IMR-90 (cell line): ENCODE measurements around the gene STAT6. TPM values are rescaled to one million over a fixed set of nuclear protein-coding genes. Genes with fewer than 3 reads are reported as not detected.

ENCODE experiments used
- ATAC-seq: fragments of 200-7000 bp; cut with Tn5 transposase; 2 replicates; pipeline ENCODE4 v1.9.1; 2020; ENCODE audit warnings: low read depth, mild to moderate bottlenecking, moderate library complexity
- BruUV-seq: library from RNA; stranded (reverse); fragments of 400-500 nt; replicated peaks from 2 replicates; lab custom pipeline; 2021; lab: Mats Ljungman, UMichigan
- CTCF ChIA-PET: fragments of 300-600 bp; formaldehyde crosslinking; extraction: SDS; loops from one replicate; lab custom pipeline; 2021; ENCODE audit warnings: antibody characterized with exemption; lab: Yijun Ruan, JAX
- POLR2A ChIA-PET: fragments of 300-600 bp; sonication (Branson Sonifier 250); formaldehyde crosslinking; loops from one replicate; lab custom pipeline; 2022; ENCODE audit warnings: antibody characterized with exemption; ENCODE audit not compliant: unreplicated experiment; lab: Charles Lee
- DNase-seq: peaks from one replicate; pipeline ENCODE4 v3.0.0; 2013
- H2AFZ ChIP-seq: replicated peaks from 2 replicates; pipeline ENCODE3; 2013; ENCODE audit warnings: low read length, mild to moderate bottlenecking; ENCODE audit not compliant: poor library complexity
- H2AK5ac ChIP-seq: 2 replicates; pipeline ENCODE4 v1.6.1; 2013; ENCODE audit warnings: low read depth, low read length, inconsistent platforms
- H2AK9ac ChIP-seq: replicated peaks from 2 replicates; pipeline ENCODE3; 2013; ENCODE audit warnings: mild to moderate bottlenecking, low read depth, low read length, moderate library complexity; ENCODE audit not compliant: poor library complexity
- H2BK120ac ChIP-seq: 2 replicates; pipeline ENCODE4 v1.6.1; 2013; ENCODE audit warnings: low read depth, low read length, inconsistent platforms
- H2BK15ac ChIP-seq: 3 replicates; pipeline ENCODE4 v1.6.1; 2013; ENCODE audit warnings: low read depth, low read length, inconsistent platforms
- H2BK20ac ChIP-seq: 2 replicates; pipeline ENCODE4 v1.6.1; 2013; ENCODE audit warnings: low read depth, mild to moderate bottlenecking, inconsistent platforms, low read length, moderate library complexity
- H2BK5ac ChIP-seq: 2 replicates; pipeline ENCODE4 v1.6.1; 2013; ENCODE audit warnings: mild to moderate bottlenecking, low read depth, low read length, inconsistent platforms; ENCODE audit not compliant: poor library complexity, severe bottlenecking
- H3K14ac ChIP-seq: replicated peaks from 2 replicates; pipeline ENCODE4 v1.6.1; 2013; ENCODE audit warnings: low read depth, low read length, inconsistent platforms
- H3K18ac ChIP-seq: 2 replicates; pipeline ENCODE4 v1.6.1; 2013; ENCODE audit warnings: low read depth, low read length, control low read depth
- H3K23ac ChIP-seq: 2 replicates; pipeline ENCODE4 v1.6.1; 2013; ENCODE audit warnings: low read depth, low read length, inconsistent platforms
- H3K27ac ChIP-seq: 2 replicates; pipeline ENCODE4 v1.5.1; 2013; ENCODE audit warnings: mild to moderate bottlenecking, control low read depth, low read length; ENCODE audit not compliant: insufficient read depth
- H3K27me3 ChIP-seq: 2 replicates; pipeline ENCODE4 v1.6.1; 2013; ENCODE audit warnings: low read length; ENCODE audit not compliant: control insufficient read depth, insufficient read depth
- H3K36me3 ChIP-seq: 2 replicates; pipeline ENCODE4 v1.6.1; 2013; ENCODE audit warnings: low read length, mixed read lengths; ENCODE audit not compliant: control insufficient read depth, insufficient read depth
- H3K4ac ChIP-seq: 2 replicates; pipeline ENCODE4 v1.6.1; 2013; ENCODE audit warnings: low read depth, low read length, inconsistent platforms
- H3K4me1 ChIP-seq: 2 replicates; pipeline ENCODE4 v1.6.1; 2013; ENCODE audit warnings: low read length, mixed read lengths; ENCODE audit not compliant: control insufficient read depth, insufficient read depth
- H3K4me2 ChIP-seq: 2 replicates; pipeline ENCODE4 v1.6.1; 2013; ENCODE audit warnings: low read depth, mild to moderate bottlenecking, control low read depth, low read length, moderate library complexity
- H3K4me3 ChIP-seq: 2 replicates; pipeline ENCODE4 v1.5.1; 2013; ENCODE audit warnings: low read depth, mild to moderate bottlenecking, control low read depth, low read length, moderate library complexity; ENCODE audit not compliant: insufficient read depth
- H3K56ac ChIP-seq: 2 replicates; pipeline ENCODE4 v1.6.1; 2013; ENCODE audit warnings: low read length, inconsistent platforms; ENCODE audit not compliant: insufficient read depth; ENCODE audit errors: extremely low read depth
- H3K79me1 ChIP-seq, 2 experiments: 2 replicates each; pipeline ENCODE4 v1.6.1; 2013; ENCODE audit warnings: low read length in 2 of 2, inconsistent platforms in 1 of 2, low read depth in 1 of 2
- H3K9ac ChIP-seq: 2 replicates; pipeline ENCODE4 v1.6.1; 2013; ENCODE audit warnings: low read depth, low read length, control low read depth
- H3K9me1 ChIP-seq: 2 replicates; pipeline ENCODE4 v1.6.1; 2013; ENCODE audit warnings: low read length, inconsistent platforms; ENCODE audit not compliant: insufficient read depth
- H3K9me3 ChIP-seq: 2 replicates; pipeline ENCODE4 v1.6.1; 2013; ENCODE audit warnings: low read length; ENCODE audit not compliant: control insufficient read depth, insufficient read depth
- H4K20me1 ChIP-seq: 2 replicates; pipeline ENCODE4 v1.6.1; 2013; ENCODE audit warnings: low read length, inconsistent platforms; ENCODE audit not compliant: insufficient read depth
- H4K5ac ChIP-seq: 2 replicates; pipeline ENCODE4 v1.6.1; 2013; ENCODE audit warnings: mild to moderate bottlenecking, low read depth, low read length, control low read depth
- H4K8ac ChIP-seq, 2 experiments: 2 replicates each; pipeline ENCODE4 v1.6.1; 2013; ENCODE audit warnings: low read depth in 2 of 2, low read length in 2 of 2, control low read depth in 1 of 2, inconsistent platforms in 1 of 2
- H4K91ac ChIP-seq: 2 replicates; pipeline ENCODE4 v1.6.1; 2013; ENCODE audit warnings: low read depth, low read length, inconsistent platforms; ENCODE audit not compliant: insufficient read depth
- CEBPB ChIP-seq: IDR thresholded peaks from 2 replicates; pipeline ENCODE4 v1.6.1; 2012; ENCODE audit warnings: low read depth, low read length, improper control_type of control experiment
- CHD1 ChIP-seq: IDR thresholded peaks from 2 replicates; pipeline ENCODE4 v1.6.1; 2012; ENCODE audit warnings: low read depth, low read length, improper control_type of control experiment
- MXI1 ChIP-seq: IDR thresholded peaks from 2 replicates; pipeline ENCODE4 v1.6.1; 2012; ENCODE audit warnings: low read depth, mild to moderate bottlenecking, low read length, moderate library complexity, borderline replicate concordance
- RCOR1 ChIP-seq: IDR thresholded peaks from 2 replicates; pipeline ENCODE4 v1.6.1; 2012; ENCODE audit warnings: mild to moderate bottlenecking, low read length, improper control_type of control experiment; ENCODE audit not compliant: insufficient replicate concordance
- SMC3 ChIP-seq: fragments of 150-350 bp; IDR thresholded peaks from 2 replicates; pipeline ENCODE4 v1.6.1; 2016; ENCODE audit warnings: low read depth, mild to moderate bottlenecking, antibody characterized with exemption, low read length, moderate library complexity
- WGBS, 2 experiments: methylation state at CpG; one replicate each; pipeline versions ENCODE4 v1.1.5 to v1.1.7; 2013; ENCODE audit warnings: missing lambda C conversion rate in 2 of 2; ENCODE audit not compliant: insufficient read length in 1 of 2; ENCODE audit errors: extremely low coverage in 2 of 2; 5-methylcytosine and 5-hydroxymethylcytosine counted together
- dilution Hi-C: fragments of 300-500 bp; cut with HindIII; formaldehyde crosslinking; loops from one replicate; pipeline ENCODE4 v1.14.3; 2018; ENCODE audit warnings: low sequenced_read_pairs; ENCODE audit not compliant: unreplicated experiment
- in situ Hi-C: fragments of 300-500 bp; cut with MboI; formaldehyde crosslinking; loops from 3 replicates; pipeline ENCODE4 v1.14.3; 2019; ENCODE audit warnings: low sequenced_read_pairs, inconsistent platforms, mixed read lengths
- intact Hi-C: fragments of 100-400 bp; cut with micrococcal nuclease; formaldehyde crosslinking; loops from 2 replicates; pipeline ENCODE4 v1.10.0; 2022
- polyA plus RNA-seq, 3 experiments: library from polyadenylated mRNA; depleted of rRNA; stranded (reverse); fragments of >200 nt; gene quantifications; 2 replicates each; pipeline ENCODE4 v1.2.3, GENCODE V29; 2012; ENCODE audit warnings: low replicate concordance in 1 of 3
- total RNA-seq: library from RNA; depleted of rRNA; stranded (reverse); fragments of >200 nt; gene quantifications from 2 replicates; pipeline ENCODE4 v1.2.3, GENCODE V29; 2012
- TF ChIP-seq, protein P1 (sequence below): fragments of 150-350 bp; IDR thresholded peaks from 2 replicates; pipeline ENCODE4 v1.6.1; 2017; ENCODE audit warnings: mild to moderate bottlenecking, antibody characterized with exemption, low read length, low read depth
- TF ChIP-seq, protein P2 (sequence below): fragments of 150-350 bp; IDR thresholded peaks from 2 replicates; pipeline ENCODE4 v1.6.1; 2016; ENCODE audit warnings: low read depth, mild to moderate bottlenecking, low read length, moderate library complexity, borderline replicate concordance
- TF ChIP-seq, protein P3 (sequence below): conservative IDR thresholded peaks from 2 replicates; pipeline ENCODE4 v1.5.1; 2012; ENCODE audit warnings: mild to moderate bottlenecking, low read depth, low read length, improper control_type of control experiment

Gene STAT6
- total and polyA plus RNA-seq, 2 of the 4 experiments (the other 2 are of a cell fraction) = 43.4 to 96.9 TPM

DNA sequence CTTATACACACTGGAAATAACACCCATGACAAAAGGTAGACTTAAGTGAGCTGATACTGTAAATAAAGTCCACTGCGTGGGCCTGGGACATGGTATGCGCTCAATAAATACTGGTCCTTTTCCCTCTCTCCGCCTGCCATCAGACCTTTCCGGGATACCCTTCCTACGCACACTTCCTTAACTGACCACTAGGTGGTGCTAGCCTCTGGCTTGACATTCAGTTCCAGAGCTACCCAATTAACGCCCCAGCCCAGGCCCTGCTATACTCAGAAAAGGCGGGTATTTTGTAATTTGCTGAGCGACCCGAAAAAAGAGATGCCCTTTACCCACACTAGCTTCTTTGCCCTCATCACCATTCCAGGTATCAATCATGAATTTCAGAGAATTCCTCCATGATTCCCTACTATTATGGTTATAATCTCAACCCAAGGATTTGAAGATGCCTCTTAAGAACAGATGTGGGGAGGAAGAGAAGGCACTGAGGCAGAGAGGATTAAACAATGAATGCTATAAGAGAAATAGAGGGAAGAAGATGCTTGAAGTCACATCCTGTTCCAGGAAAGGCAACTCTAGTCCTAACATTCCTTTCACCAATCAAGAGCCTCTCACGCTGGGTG, 13.2 kb upstream of the STAT6 start (continued):
- TF ChIP-seq, protein P1, sequence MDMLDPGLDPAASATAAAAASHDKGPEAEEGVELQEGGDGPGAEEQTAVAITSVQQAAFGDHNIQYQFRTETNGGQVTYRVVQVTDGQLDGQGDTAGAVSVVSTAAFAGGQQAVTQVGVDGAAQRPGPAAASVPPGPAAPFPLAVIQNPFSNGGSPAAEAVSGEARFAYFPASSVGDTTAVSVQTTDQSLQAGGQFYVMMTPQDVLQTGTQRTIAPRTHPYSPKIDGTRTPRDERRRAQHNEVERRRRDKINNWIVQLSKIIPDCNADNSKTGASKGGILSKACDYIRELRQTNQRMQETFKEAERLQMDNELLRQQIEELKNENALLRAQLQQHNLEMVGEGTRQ = no peak

DNA sequence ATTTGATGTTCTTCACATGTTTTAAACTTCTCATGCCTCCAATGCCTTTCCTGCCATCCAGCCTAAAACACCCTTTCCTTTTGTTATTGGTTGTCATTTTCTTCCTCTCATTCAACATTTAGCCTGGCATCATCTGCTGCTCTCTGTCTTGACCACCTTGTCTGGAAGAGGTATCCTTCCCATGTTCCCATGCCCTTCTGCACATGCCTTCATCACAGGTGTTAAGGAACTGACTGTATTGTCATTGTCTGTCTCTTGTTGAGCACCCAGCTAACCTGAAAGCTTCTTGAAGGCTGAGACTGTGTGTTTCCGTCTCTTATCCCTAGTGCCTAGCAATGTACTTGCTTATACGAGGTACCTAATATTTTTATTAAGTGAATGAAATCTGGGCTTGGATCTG, 12.7 kb upstream of the STAT6 start:
- ATAC-seq = no peak
- Histone ChIP-seq H4K91ac (no peak overlapping the region), H3K36me3 (no peaks in the 10 kb centered on the region), H4K5ac (no peak overlapping the region), H3K56ac (no peak overlapping the region), H2BK20ac (no peak overlapping the region), H2BK15ac (no peak overlapping the region), H2AK5ac (no peak overlapping the region; the same call in 1 of the 2 replicates), H3K4me2 (no peak overlapping the region), H3K79me1 (peaks cover 0 to 2% of the 10 kb centered on the region in 2 experiments; a peak in 1 of 4 replicates), H3K23ac (no peak overlapping the region), H2BK5ac (no peak overlapping the region), H3K14ac (no peak overlapping the region), H3K27ac (no peak overlapping the region), H2AK9ac (no peak overlapping the region), H3K27me3 (no peaks in the 10 kb centered on the region), H3K4me3 (no peak overlapping the region), H2AFZ (peak overlapping the region; percentile 56), H3K9me3 (no peaks in the 10 kb centered on the region; the same call in 1 of the 2 replicates), H4K20me1 (no peaks in the 10 kb centered on the region), H3K9me1 (peaks cover 5% of the 10 kb centered on the region), H3K4ac (no peak overlapping the region), H4K8ac (no peak overlapping the region), H3K4me1 (peaks cover 3% of the 10 kb centered on the region), H3K18ac (no peak overlapping the region), H3K9ac (no peak overlapping the region), H2BK120ac (no peak overlapping the region)
- TF ChIP-seq, protein P2, sequence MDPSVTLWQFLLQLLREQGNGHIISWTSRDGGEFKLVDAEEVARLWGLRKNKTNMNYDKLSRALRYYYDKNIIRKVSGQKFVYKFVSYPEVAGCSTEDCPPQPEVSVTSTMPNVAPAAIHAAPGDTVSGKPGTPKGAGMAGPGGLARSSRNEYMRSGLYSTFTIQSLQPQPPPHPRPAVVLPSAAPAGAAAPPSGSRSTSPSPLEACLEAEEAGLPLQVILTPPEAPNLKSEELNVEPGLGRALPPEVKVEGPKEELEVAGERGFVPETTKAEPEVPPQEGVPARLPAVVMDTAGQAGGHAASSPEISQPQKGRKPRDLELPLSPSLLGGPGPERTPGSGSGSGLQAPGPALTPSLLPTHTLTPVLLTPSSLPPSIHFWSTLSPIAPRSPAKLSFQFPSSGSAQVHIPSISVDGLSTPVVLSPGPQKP = no peak
- TF ChIP-seq SMC3 = no peak
- no peak for TF ChIP-seq CEBPB
- no peak for TF ChIP-seq MXI1
- TF ChIP-seq, protein P1 = no peak
- no peak for TF ChIP-seq RCOR1
- no peak for TF ChIP-seq CHD1
- TF ChIP-seq, protein P3, sequence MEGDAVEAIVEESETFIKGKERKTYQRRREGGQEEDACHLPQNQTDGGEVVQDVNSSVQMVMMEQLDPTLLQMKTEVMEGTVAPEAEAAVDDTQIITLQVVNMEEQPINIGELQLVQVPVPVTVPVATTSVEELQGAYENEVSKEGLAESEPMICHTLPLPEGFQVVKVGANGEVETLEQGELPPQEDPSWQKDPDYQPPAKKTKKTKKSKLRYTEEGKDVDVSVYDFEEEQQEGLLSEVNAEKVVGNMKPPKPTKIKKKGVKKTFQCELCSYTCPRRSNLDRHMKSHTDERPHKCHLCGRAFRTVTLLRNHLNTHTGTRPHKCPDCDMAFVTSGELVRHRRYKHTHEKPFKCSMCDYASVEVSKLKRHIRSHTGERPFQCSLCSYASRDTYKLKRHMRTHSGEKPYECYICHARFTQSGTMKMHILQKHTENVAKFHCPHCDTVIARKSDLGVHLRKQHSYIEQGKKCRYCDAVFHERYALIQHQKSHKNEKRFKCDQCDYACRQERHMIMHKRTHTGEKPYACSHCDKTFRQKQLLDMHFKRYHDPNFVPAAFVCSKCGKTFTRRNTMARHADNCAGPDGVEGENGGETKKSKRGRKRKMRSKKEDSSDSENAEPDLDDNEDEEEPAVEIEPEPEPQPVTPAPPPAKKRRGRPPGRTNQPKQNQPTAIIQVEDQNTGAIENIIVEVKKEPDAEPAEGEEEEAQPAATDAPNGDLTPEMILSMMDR = no peak
- ChIA-PET POLR2A (interaction anchor here (0.6 kb wide), 1 partner anchor 184 kb away, joined by 8 read pairs; no protein-coding TSS in a partner anchor), CTCF (interaction anchor here (0.9 to 2.7 kb wide), 8 partner anchors 9 to 116 kb away, joined by 3 to 13 read pairs (median 5); partner anchors contain the start of gene STAT6)
- in situ Hi-C loops = loop anchor here (5.0 kb wide), 1 partner anchor 53 kb away; no protein-coding TSS in a partner anchor
- BruUV-seq = no TSS peak
- DNase-seq = no peak
- WGBS, 2 experiments = no CpG with 5 or more reads among the region's 2 CpGs
- dilution Hi-C loops = no loop called here
- intact Hi-C loops = loop anchor here (2.0 kb wide), 2 partner anchors 51 to 59 kb away; no protein-coding TSS in a partner anchor
